Fibroblast of peridontal ligament (primary cell): ENCODE results near the gene SEPHS2.
A peak's percentile ranks its signal among the peaks of the same experiment; 100 is the strongest.

Experiments
- DNase-seq: peaks from one replicate; pipeline ENCODE4 v3.0.0-alpha.2; 2010; ENCODE audit errors: extremely low read depth

SEPHS2 gene

GRCh38 chr16:30429678-30430427 is 15.8 kb downstream of the SEPHS2 start, which contains the start of gene DCTPP1:
DCTPP1 (minus strand) TSS chr16:30430030; CDS start chr16:30429980, 50 bp downstream.
- peak; percentile 96 for DNase-seq

- DNase-seq: no peak
These were observed 16.3 kb downstream of the SEPHS2 start for GRCh38 chr16:30429418-30429677.

- no peak for DNase-seq
These were observed 17.6 kb downstream of the SEPHS2 start for GRCh38 chr16:30428055-30428454.

DNA sequence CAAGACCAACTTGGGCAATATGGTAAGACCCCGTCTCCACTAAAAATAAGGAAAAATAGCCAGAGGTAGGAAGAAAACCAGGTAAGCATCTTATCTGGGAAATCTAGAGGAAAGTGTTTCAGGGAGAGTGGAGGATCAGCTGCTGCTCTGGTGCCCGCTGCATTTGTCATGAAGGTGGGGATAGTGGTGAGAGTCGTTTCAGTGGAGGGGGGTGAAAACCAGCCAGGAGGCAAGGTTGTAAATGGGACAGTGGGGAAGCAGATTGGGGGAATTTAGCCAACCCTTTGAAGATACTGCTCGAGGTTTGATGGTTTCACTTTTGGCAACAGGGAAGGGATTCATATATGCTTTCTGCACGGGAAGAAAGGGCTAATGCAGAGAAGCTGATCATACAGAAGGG is 24.7 kb downstream of the SEPHS2 start:
- DNase-seq: no peak

- DNase-seq: no peak
These were observed 27.1 kb downstream of the SEPHS2 start for GRCh38 chr16:30418350-30419181.

- peak; percentile 78 for DNase-seq
These were observed 27.9 kb downstream of the SEPHS2 start for GRCh38 chr16:30417529-30418349.

GRCh38 chr16:30416624-30417528 is 28.8 kb downstream of the SEPHS2 start:
- no peak for DNase-seq

DNA sequence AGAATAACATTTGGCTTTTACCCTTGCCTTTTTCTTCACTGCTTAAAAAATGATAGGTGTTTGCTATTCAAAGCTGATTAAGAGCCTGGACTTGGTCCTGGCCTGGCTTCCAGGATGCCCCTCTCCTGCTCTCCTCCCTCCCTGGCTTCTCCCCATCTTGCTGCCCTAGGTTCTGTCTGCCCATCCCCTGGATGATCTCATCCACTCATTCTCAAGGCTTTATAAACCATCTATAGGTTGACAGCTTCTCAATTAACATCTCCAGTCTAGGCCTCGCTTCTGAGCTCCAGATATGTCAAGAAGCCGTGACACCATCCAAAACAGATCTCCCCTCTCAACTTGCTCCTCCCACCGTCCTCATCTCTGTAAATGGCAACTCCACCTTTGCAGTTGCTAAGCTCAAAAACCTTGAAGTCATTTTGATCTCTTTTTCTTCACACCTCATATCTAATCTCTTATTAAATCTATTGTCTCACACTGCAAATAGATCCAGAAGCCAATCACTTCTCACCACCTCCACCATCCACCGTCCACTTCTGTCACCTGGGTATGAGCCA is 29.5 kb downstream of the SEPHS2 start:
- DNase-seq: no peak

DNA sequence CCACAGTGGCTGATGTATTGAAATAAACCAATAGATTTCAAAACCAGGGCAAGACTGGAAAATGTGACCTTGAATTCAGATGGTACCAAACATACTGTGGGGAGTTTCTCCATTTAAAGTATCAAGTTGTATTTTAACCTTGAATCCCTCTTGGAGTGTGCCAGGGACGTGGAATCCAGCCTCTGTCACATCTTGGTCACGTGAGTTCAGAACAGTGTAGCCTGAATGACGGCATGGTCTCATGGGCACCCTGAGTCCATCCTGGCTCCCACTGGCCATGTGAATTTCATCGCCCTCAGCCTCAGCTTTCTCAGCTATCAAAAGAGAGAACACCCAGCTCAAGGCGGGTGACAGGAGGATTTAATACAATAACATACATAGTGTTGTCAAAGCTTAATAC is 31.5 kb downstream of the SEPHS2 start:
- DNase-seq: no peak

GRCh38 chr16:30413112-30413806 is 32.4 kb downstream of the SEPHS2 start:
- no peak for DNase-seq

DNA sequence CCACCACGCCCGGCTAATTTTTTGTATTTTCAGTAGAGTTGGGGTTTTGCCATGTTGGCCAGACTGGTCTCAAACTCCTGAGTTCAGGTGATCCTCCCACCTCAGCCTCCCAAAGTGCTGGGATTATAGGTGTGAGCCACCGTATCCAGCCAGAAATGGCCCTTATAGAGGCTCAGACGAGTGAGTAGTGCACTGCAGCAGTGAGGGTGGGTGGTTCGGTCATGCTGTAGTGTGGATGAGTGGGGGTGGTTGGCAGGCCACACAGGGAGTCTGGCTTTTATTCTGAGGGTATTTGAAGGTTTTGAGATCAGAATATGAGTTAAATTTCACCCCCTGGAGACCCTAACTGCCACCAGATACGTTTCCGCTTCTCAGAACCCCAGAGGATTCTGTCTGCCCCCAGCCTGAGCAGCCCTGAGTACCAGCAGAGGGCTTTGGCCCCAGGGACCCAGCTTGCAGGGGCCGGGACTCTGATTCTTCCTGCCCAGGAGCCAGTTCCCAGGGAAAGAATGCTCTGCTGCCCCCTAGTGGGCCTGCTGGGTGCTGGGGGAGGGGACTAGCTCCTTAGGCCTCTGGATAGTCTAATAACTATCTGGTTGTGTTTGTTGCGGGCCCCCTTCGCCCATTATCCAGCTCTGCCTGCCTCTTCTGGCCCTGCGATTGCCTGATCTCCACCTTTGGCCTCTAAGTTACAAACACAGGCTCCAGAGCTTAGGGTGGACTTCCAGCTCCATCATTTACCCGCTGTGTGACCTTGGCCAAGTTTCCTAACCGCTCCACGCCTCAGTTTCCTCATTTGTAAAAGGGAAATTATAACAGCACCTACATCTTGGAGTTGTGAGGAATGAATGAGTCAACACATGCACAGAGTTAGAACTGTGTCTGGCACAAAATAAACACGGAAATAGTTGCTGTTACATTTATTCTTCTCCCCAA is 36.3 kb downstream of the SEPHS2 start:
- DNase-seq: peak; percentile 84

DNA sequence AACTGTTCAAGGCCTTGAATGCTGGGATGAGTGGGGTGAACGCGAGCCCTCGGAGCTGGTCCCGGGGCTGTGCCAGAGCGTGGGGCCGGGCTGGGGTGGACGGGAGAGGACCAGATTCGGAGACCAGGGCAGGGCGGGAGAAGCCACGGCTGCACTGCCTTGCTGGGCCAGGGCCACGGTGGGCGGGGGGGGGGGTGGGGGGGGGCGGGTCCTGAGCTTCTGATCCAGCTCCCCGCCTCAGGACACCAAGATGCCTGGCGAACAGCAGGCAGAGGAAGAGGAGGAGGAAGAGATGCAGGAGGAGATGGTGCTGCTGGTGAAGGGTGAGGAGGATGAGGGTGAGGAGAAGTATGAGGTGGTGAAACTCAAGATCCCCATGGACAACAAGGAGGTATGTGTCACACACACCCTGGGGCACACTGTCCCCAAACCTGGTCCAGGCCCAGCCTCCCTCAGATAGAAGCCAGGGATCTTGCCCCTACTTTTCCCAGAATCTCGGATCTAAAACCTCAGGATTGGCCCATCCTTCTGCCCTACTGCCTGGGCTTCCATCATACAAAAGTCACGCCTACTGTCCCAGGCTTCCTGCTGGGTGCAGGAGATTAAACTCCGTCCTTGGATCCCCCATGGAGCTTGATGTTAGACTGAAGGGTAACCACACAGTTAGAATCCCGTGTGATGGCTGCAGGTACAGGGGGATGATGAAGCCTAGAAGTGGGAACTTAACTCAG is 37.7 kb downstream of the SEPHS2 start:
- DNase-seq: no peak

GRCh38 chr16:30407102-30407803 is 38.4 kb downstream of the SEPHS2 start, which contains the start of gene ZNF771:
ZNF771 (plus strand) TSS chr16:30407606; CDS start chr16:30408054, 448 bp downstream.
- peak; percentile 81 for DNase-seq

- no peak for DNase-seq
These were observed 38.9 kb downstream of the SEPHS2 start for GRCh38 chr16:30406795-30407101.

GRCh38 chr16:30401768-30402425 is 43.8 kb downstream of the SEPHS2 start:
- no peak for DNase-seq

DNA sequence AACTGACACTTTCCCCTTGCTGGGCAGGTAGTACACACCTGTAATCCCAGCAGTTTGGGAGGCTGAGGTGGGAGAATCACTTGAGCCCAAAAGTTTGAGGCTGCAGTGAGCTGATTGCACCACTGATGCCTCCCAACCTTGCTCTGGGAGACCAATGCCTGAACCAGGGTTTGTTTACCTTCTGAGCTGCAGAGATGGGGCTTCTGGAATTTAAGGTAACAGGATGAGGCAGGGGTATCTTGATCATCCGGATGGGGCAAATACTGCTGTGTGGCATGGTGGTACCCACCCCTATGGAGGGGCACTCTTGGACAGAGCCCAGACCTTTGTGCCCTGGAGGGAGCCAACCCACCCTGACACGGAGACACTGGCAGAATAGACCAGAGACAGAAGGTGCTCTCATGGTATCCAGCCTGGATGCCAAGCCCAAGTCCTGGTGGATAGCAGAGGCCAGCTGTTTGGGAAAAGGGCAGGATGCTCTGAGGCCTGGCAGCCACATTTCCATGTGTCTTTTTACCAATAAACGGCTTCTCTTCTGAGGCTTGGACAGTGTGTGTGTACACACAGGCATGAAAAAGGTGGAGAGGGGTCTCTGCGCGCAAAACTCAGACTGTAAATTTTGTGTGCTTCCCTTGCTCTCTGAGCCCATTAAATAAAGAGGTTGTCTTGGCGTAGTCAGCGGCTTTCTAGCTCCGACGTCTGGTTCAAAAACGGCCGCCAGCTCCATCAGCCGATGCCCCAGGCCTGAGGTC is 46.1 kb downstream of the SEPHS2 start:
- DNase-seq: no peak
